Keratinocyte (primary cell): ENCODE measurements around the gene RABL6. TPM values are rescaled to one million over a fixed set of nuclear protein-coding genes. Genes with fewer than 3 reads are reported as not detected.

Experiments used
- DNase-seq: peaks from one replicate; pipeline ENCODE4 v3.0.0-alpha.2; 2011; ENCODE audit warnings: low read depth, missing footprints, low spot score
- FAIRE-seq: peaks from 2 replicates; lab custom pipeline; 2011; peaks lifted over from hg19 to GRCh38; lab: Jason Lieb, UNC
- H2AFZ ChIP-seq: 2 replicates; pipeline ENCODE4 v1.6.0; 2012; ENCODE audit warnings: low read length, control low read depth, inconsistent platforms; ENCODE audit not compliant: control insufficient read depth
- H3K27ac ChIP-seq: 2 replicates; pipeline ENCODE4 v1.5.1; 2011; ENCODE audit warnings: low read length; ENCODE audit not compliant: control insufficient read depth, insufficient read depth
- H3K27me3 ChIP-seq: 3 replicates; pipeline ENCODE4 v1.6.0; 2011; ENCODE audit warnings: low read length; ENCODE audit not compliant: control insufficient read depth, insufficient read depth; ENCODE audit errors: extremely low read depth
- H3K36me3 ChIP-seq, 2 experiments: 2 replicates in 1 of 2; 3 replicates in 1 of 2; pipeline ENCODE4 v1.5.1; 2011; ENCODE audit warnings: low read length in 2 of 2, mild to moderate bottlenecking in 1 of 2; ENCODE audit not compliant: control insufficient read depth in 2 of 2, insufficient read depth in 2 of 2; ENCODE audit errors: extremely low read depth in 1 of 2
- H3K4me1 ChIP-seq: 3 replicates; pipeline ENCODE4 v1.5.1; 2011; ENCODE audit warnings: low read length; ENCODE audit not compliant: control insufficient read depth, insufficient read depth; ENCODE audit errors: extremely low read depth
- H3K4me2 ChIP-seq: 3 replicates; pipeline ENCODE4 v1.6.0; 2011; ENCODE audit warnings: low read depth, low read length; ENCODE audit not compliant: control insufficient read depth, insufficient read depth; ENCODE audit errors: extremely low read depth
- H3K4me3 ChIP-seq, 3 experiments: fragments of 200-600 bp in 1 of 3; sonication (generic) in 1 of 3; 2 replicates in 2 of 3; 3 replicates in 1 of 3; pipeline ENCODE4 v1.5.1; 2011 to 2016; ENCODE audit warnings: low read length in 3 of 3, mild to moderate bottlenecking in 3 of 3, control low read depth in 2 of 3, inconsistent platforms in 1 of 3, low read depth in 1 of 3, mixed read lengths in 1 of 3, mixed run types in 1 of 3, moderate library complexity in 1 of 3; ENCODE audit not compliant: control insufficient read depth in 2 of 3, insufficient read depth in 2 of 3; ENCODE audit errors: extremely low read depth in 1 of 3
- H3K79me2 ChIP-seq: 2 replicates; pipeline ENCODE4 v1.6.0; 2012; ENCODE audit warnings: low read length; ENCODE audit not compliant: control insufficient read depth, insufficient read depth
- H3K9ac ChIP-seq: 3 replicates; pipeline ENCODE4 v1.6.0; 2011; ENCODE audit warnings: low read length; ENCODE audit not compliant: control insufficient read depth, insufficient read depth; ENCODE audit errors: extremely low read depth
- H3K9me1 ChIP-seq: 3 replicates; pipeline ENCODE4 v1.6.0; 2011; ENCODE audit warnings: low read length; ENCODE audit not compliant: control insufficient read depth, insufficient read depth; ENCODE audit errors: extremely low read depth
- H3K9me3 ChIP-seq: 2 replicates; pipeline ENCODE4 v1.5.1; 2012; ENCODE audit warnings: low read depth, low read length; ENCODE audit not compliant: control insufficient read depth
- H4K20me1 ChIP-seq: 3 replicates; pipeline ENCODE4 v1.6.0; 2011; ENCODE audit warnings: low read length; ENCODE audit not compliant: control insufficient read depth, insufficient read depth; ENCODE audit errors: extremely low read depth
- CTCF ChIP-seq, 3 experiments: IDR thresholded peaks in 1 of 3; conservative IDR thresholded peaks in 1 of 3; optimal IDR thresholded peaks in 1 of 3; 2 replicates in 2 of 3; 3 replicates in 1 of 3; pipeline versions ENCODE3 to v1.5.1; 2011; ENCODE audit warnings: low read length in 3 of 3, mild to moderate bottlenecking in 3 of 3, moderate library complexity in 2 of 3, control low read depth in 1 of 3, inconsistent platforms in 1 of 3; ENCODE audit not compliant: insufficient read depth in 2 of 3; ENCODE audit errors: extremely low read depth in 1 of 3
- EZH2 ChIP-seq: IDR thresholded peaks from one replicate; pipeline ENCODE4 v1.6.1; 2012; ENCODE audit warnings: inconsistent platforms, mild to moderate bottlenecking, low read length, moderate library complexity
- dilution Hi-C: fragments of 300-500 bp; cut with MboI; formaldehyde crosslinking; loops from one replicate; pipeline ENCODE4 v1.7.0; 2020; ENCODE audit warnings: low sequenced_read_pairs; ENCODE audit not compliant: extremely low pct_ligation_motif_present
- polyA plus RNA-seq, 5 experiments: library from polyadenylated mRNA; depleted of rRNA in 3 of 5; stranded (reverse) in 3 of 5; stranded (forward) in 1 of 5; unstranded in 1 of 5; fragments of >200 nt; gene quantifications; 1 replicate in 1 of 5; 2 replicates in 3 of 5; 3 replicates in 1 of 5; pipeline versions ENCODE4 v1.2.1 to v1.2.3, GENCODE V29; 2011 to 2012; ENCODE audit warnings: missing spikeins in 2 of 5, low read depth in 1 of 5, low replicate concordance in 1 of 5

The RABL6 gene
- polyA plus RNA-seq, 1 donor (not counting 4 experiments of a cell fraction or from before 2014, with no cell fraction given), result 46.3 TPM

- no peaks in the 10 kb centered on the region for H3K27me3 ChIP-seq
- peaks cover 15% of the 10 kb centered on the region for H3K79me2 ChIP-seq
- H3K4me2 ChIP-seq, result no peak overlapping the region
- DNase-seq (no peak), FAIRE-seq (no peak)
- TF ChIP-seq EZH2, result no peak
- no peak for TF ChIP-seq CTCF (optimal IDR thresholded peaks at IDR 0.05 in 1 of 3, IDR thresholded peaks at IDR 0.05 in 1 of 3, conservative IDR thresholded peaks at IDR 0.05 in 1 of 3; ENCODE audit: extremely low read depth in 1 of 3, insufficient read depth in 2 of 3, low read length in 3 of 3)
- H3K4me1 ChIP-seq, result no peaks in the 10 kb centered on the region
- no peaks in the 10 kb centered on the region for H4K20me1 ChIP-seq
- no peaks in the 10 kb centered on the region for H3K9me1 ChIP-seq
- H3K27ac ChIP-seq, result no peak overlapping the region
- H2AFZ ChIP-seq, result no peak overlapping the region
- H3K36me3 ChIP-seq, result peaks cover 21% of the 10 kb centered on the region in 2 experiments
- no peaks in the 10 kb centered on the region for H3K9me3 ChIP-seq
- no peak overlapping the region for H3K4me3 ChIP-seq
- dilution Hi-C loops, result loop anchor here (25.0 kb wide), 1 partner anchor 113 kb away; the partner anchor contains the start of genes C8G and FBXW5
- H3K9ac ChIP-seq, result no peak overlapping the region
These were observed 16.9 kb downstream of the RABL6 start for GRCh38 chr9:136824496-136825225.

- DNase-seq, result no peak
- Histone ChIP-seq H3K9me1 (no peaks in the 10 kb centered on the region), H3K36me3 (peaks cover 21 to 29% of the 10 kb centered on the region in 2 experiments), H3K27me3 (no peaks in the 10 kb centered on the region), H3K27ac (no peak overlapping the region), H3K79me2 (peaks cover 13% of the 10 kb centered on the region), H3K9me3 (no peaks in the 10 kb centered on the region), H3K4me3 (no peak overlapping the region), H4K20me1 (no peaks in the 10 kb centered on the region), H3K4me1 (no peaks in the 10 kb centered on the region), H3K4me2 (no peak overlapping the region), H2AFZ (no peak overlapping the region), H3K9ac (no peak overlapping the region)
- FAIRE-seq, result no peak
- TF ChIP-seq EZH2, result no peak
- TF ChIP-seq CTCF (optimal IDR thresholded peaks at IDR 0.05 in 1 of 3, IDR thresholded peaks at IDR 0.05 in 1 of 3, conservative IDR thresholded peaks at IDR 0.05 in 1 of 3; ENCODE audit: extremely low read depth in 1 of 3, insufficient read depth in 2 of 3, low read length in 3 of 3), result no peak
- dilution Hi-C loops, result no loop called here
These were observed 17.8 kb downstream of the RABL6 start for GRCh38 chr9:136825295-136826187.
